ENCODE data around the gene LRRC8B. TPM values are rescaled to one million over a fixed set of nuclear protein-coding genes. Genes with fewer than 3 reads are reported as not detected.

Gene LRRC8B
- total and polyA plus RNA-seq, 2 donors from 2014 or later = 2.4 to 15.1 TPM

- Histone ChIP-seq H3K9ac (ENCODE audit: low read length in 3 of 3) (no peak overlapping the region), H3K27me3 (ENCODE audit: control insufficient read depth, insufficient read depth, low read length) (no peaks in the 10 kb centered on the region), H3K27ac (ENCODE audit: low read depth in 2 of 2, low read length in 2 of 2) (no peak overlapping the region), H3K36me3 (ENCODE audit: control insufficient read depth in 2 of 3, insufficient read depth in 3 of 3, low read length in 3 of 3) (no peaks in the 10 kb centered on the region), H3K4me3 (ENCODE audit: low read length in 3 of 3) (no peak overlapping the region), H3K4me1 (ENCODE audit: control insufficient read depth in 2 of 3, insufficient read depth in 2 of 3, low read depth in 1 of 3, low read length in 3 of 3) (no peaks in the 10 kb centered on the region), H3K9me3 (ENCODE audit: control insufficient read depth in 2 of 3, insufficient read depth in 1 of 3, low read length in 3 of 3) (no peaks in the 10 kb centered on the region)
- peak; percentile 73 for TF ChIP-seq CTCF (IDR thresholded peaks at IDR 0.05; ENCODE audit: borderline replicate concordance, extremely low read depth, insufficient read depth)
- FAIRE-seq (peak; percentile 87), DNase-seq (peak in 4 of 5 donors; percentile 64 to 92 (median 82))
- intact Hi-C loops (cut with DNase I) = no loop called here
Measured at GRCh38 chr1:89483010-89483756, 41.4 kb upstream of the LRRC8B start.

- DNase-seq = no peak
- no peak overlapping the region for H3K4me3 ChIP-seq (ENCODE audit: low read length in 3 of 3)
- H3K4me1 ChIP-seq (ENCODE audit: control insufficient read depth in 2 of 3, insufficient read depth in 2 of 3, low read depth in 1 of 3, low read length in 3 of 3) = no peaks in the 10 kb centered on the region
- H3K36me3 ChIP-seq (ENCODE audit: control insufficient read depth in 2 of 3, insufficient read depth in 3 of 3, low read length in 3 of 3) = no peaks in the 10 kb centered on the region
- no peak overlapping the region for H3K27ac ChIP-seq (ENCODE audit: low read depth in 2 of 2, low read length in 2 of 2)
- H3K9me3 ChIP-seq (ENCODE audit: control insufficient read depth in 2 of 3, insufficient read depth in 1 of 3, low read length in 3 of 3) = no peaks in the 10 kb centered on the region
- peak; percentile 8 for FAIRE-seq
- intact Hi-C loops (cut with DNase I) = no loop called here
- no peak for TF ChIP-seq CTCF (IDR thresholded peaks at IDR 0.05; ENCODE audit: borderline replicate concordance, extremely low read depth, insufficient read depth)
- no peaks in the 10 kb centered on the region for H3K27me3 ChIP-seq (ENCODE audit: control insufficient read depth, insufficient read depth, low read length)
- no peak overlapping the region for H3K9ac ChIP-seq (ENCODE audit: low read length in 3 of 3)
Measured at GRCh38 chr1:89483757-89484077, 40.9 kb upstream of the LRRC8B start.

DNA sequence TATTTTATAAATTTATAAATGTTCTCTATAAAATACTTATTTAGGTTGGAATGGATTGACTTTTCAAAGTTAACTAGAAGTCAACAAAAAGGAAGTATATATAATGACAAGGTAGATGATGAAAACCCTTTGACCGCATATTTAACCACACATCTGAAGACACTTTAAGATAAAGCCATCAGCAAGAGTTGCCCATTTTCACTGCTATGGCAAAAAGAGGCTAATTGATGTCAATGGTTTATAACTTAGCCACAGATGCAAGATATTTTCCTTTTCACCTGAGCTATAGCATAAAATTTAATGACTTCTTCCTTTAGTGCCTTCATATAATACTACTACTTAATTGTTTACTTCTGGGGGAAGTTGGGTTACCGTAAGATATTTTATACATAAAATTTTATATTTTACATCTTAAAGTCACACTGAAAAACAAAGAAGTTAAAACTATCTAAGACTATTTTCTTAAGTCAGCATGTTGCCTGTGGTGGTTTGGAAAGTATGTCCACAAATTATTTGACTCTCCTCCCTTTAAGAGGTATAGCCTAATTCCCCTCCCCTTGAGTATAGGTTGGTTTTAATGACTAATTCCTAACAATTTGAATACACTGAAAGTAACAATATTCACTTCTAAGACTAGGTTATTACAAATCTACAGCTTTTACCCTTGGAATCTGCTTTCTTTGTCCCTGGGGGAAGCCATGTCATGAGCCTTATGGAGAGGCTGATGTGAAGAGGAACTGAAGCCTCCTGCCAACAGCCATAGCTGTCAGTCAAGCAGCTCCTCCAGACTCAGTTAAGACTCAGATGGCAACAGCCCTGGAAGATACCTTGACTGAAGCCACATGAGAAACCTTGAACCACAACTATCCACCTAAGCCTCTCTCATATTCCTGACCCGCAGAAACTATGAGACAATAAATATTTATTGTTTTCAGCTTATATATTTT lies 40.3 kb upstream of the LRRC8B start:
- no peak for TF ChIP-seq CTCF (IDR thresholded peaks at IDR 0.05; ENCODE audit: borderline replicate concordance, extremely low read depth, insufficient read depth)
- intact Hi-C loops (cut with DNase I) = no loop called here
- Histone ChIP-seq H3K9ac (ENCODE audit: low read length in 3 of 3) (no peak overlapping the region), H3K36me3 (ENCODE audit: control insufficient read depth in 2 of 3, insufficient read depth in 3 of 3, low read length in 3 of 3) (no peaks in the 10 kb centered on the region), H3K4me1 (ENCODE audit: control insufficient read depth in 2 of 3, insufficient read depth in 2 of 3, low read depth in 1 of 3, low read length in 3 of 3) (no peaks in the 10 kb centered on the region), H3K27me3 (ENCODE audit: control insufficient read depth, insufficient read depth, low read length) (no peaks in the 10 kb centered on the region), H3K9me3 (ENCODE audit: control insufficient read depth in 2 of 3, insufficient read depth in 1 of 3, low read length in 3 of 3) (no peaks in the 10 kb centered on the region), H3K4me3 (ENCODE audit: low read length in 3 of 3) (no peak overlapping the region), H3K27ac (ENCODE audit: low read depth in 2 of 2, low read length in 2 of 2) (no peak overlapping the region)
- FAIRE-seq (no peak), DNase-seq (no peak)

All from kidney (tissue), 14 donors.